Heart right ventricle (tissue), 16 donors: Measurements from ENCODE around the gene TPPP3. TPM values are rescaled to one million over a fixed set of nuclear protein-coding genes. Genes with fewer than 3 reads are reported as not detected.

Source experiments
- ATAC-seq, 8 donors: fragments of 200-7000 bp; cut with Tn5 transposase; one replicate each; pipeline ENCODE4 v1.9.1; 2020; ENCODE audit warnings: mild to moderate bottlenecking in 8 of 8, moderate library complexity in 8 of 8, moderate number of reproducible peaks in 1 of 8
- DNase-seq, 2 donors: peaks; one replicate each; pipeline ENCODE4 v3.0.0-alpha.2; 2020
- H3K27ac ChIP-seq, 10 donors: fragments of 200-600 bp; sonication (generic) in 2 of 10; one replicate each; pipeline versions ENCODE4 v1.5.0 to v1.8.0; 2020 to 2022; ENCODE audit warnings: mild to moderate bottlenecking in 3 of 10
- H3K27me3 ChIP-seq, 7 donors: fragments of 200-600 bp; one replicate each; pipeline ENCODE4 v1.8.0; 2021 to 2022; ENCODE audit warnings: mild to moderate bottlenecking in 2 of 7
- H3K36me3 ChIP-seq, 9 donors: fragments of 200-600 bp; sonication (generic) in 1 of 9; one replicate each; pipeline versions ENCODE4 v1.5.0 to v1.8.0; 2020 to 2022; ENCODE audit warnings: mild to moderate bottlenecking in 2 of 9
- H3K4me1 ChIP-seq, 9 donors: fragments of 200-600 bp; sonication (generic) in 1 of 9; one replicate each; pipeline versions ENCODE4 v1.5.0 to v1.8.0; 2020 to 2022; ENCODE audit warnings: mild to moderate bottlenecking in 4 of 9
- H3K4me3 ChIP-seq, 10 donors: fragments of 200-600 bp; sonication (generic) in 2 of 10; one replicate each; pipeline versions ENCODE4 v1.5.0 to v1.8.0; 2020 to 2022; ENCODE audit warnings: mild to moderate bottlenecking in 7 of 10, moderate library complexity in 2 of 10
- H3K9me3 ChIP-seq, 11 donors: fragments of 200-600 bp in 10 of 11; sonication (generic) in 2 of 11; one replicate each; pipeline versions ENCODE4 v1.5.0 to v1.8.0; 2013 to 2022; ENCODE audit warnings: mild to moderate bottlenecking in 2 of 11, control low read depth in 1 of 11, moderate library complexity in 1 of 11
- CTCF ChIP-seq, 9 donors: fragments of 200-600 bp; sonication (generic) in 2 of 9; IDR thresholded peaks; one replicate each; pipeline versions ENCODE4 v1.5.0 to v1.8.0; 2021 to 2022; ENCODE audit warnings: antibody characterized with exemption in 9 of 9, mild to moderate bottlenecking in 5 of 9, moderate library complexity in 1 of 9
- WGBS, 2 donors: extraction: QIAGEN DNeasy Blood & Tissue Kit; methylation state at CpG; one replicate each; pipeline ENCODE4 v1.1.7; 2013; ENCODE audit warnings: inconsistent platforms in 1 of 2; 5-methylcytosine and 5-hydroxymethylcytosine counted together
- intact Hi-C, 10 donors: fragments of 100-400 bp; cut with DNase I; formaldehyde crosslinking; loops; one replicate each; pipeline versions ENCODE4 v1.11.1 to v1.14.2; 2022
- polyA plus RNA-seq, 2 donors: library from polyadenylated mRNA; stranded (reverse); fragments of 200-250 nt; gene quantifications; one replicate each; pipeline ENCODE4 v1.2.3, GENCODE V29; 2013
- total RNA-seq, 10 donors: library from RNA; stranded (reverse); fragmentation: NEBNext Ultra II Directional in 3 of 10; extraction: Animal tissue kit (Norgen Biotek cat#: 25700) in 3 of 10; gene quantifications; one replicate each; pipeline versions ENCODE4 v1.2.1 to v1.2.4, GENCODE V29; 2021 to 2023
- donor health status: Arrhythmogenic right ventricular cardiomyopathy.
- donor health status: ischemic (EF 13 %, LVEDD 7.1; RV severe dilation, severe dysfunction).
- donor health status: healthy with polysubstance abuse.
- donor health status: DM: no; HTN: yes; CAD: no.
- donor health status: DM: no; HTN: no; CAD: no.
- donor health status: ischemic (EF 25% LVEDD 6.9; RV normal size, moderate dysfunction).
- donor health status: ischemic (EF 25% LVEDD 5.7; RV mildly dilated, moderate dysfunction).
- donor health status: healthy.
- donor health status: DM: yes; HTN: yes; CAD: no.
- donor health status: Ischemic cardiomyopathy.
- donor health status: ischemic (EF 35%, LVEDD 5.7; RV mildly dilated, moderate dysfunction).
- donor health status: nonischemic (EF 11% LVEDD 7.7; RV severe dilation, severe dysfunction).
- donor health status: DM: yes; HTN: yes; CAD: no.
- donor health status: PGD.
- donor health status: ischemic (EF 29% LVEDD 5.4; RV normal size, mild dysfunction).
- donor health status: nonischemic (EF 23%, LVEDD 6.1; RV moderate dilation, normal function).

The TPPP3 gene
- total and polyA plus RNA-seq, 12 donors, result 6.4 to 26.1 (median 9.4) TPM

- H3K36me3 ChIP-seq, result no peaks in the 10 kb centered on the region
- H3K9me3 ChIP-seq, result no peaks in the 10 kb centered on the region
- H3K27ac ChIP-seq, result peak overlapping the region in 3 of 10 donors; percentile 22 to 45 (median 31)
- H3K27me3 ChIP-seq, result peaks cover 0 to 9% (median 0%) of the 10 kb centered on the region in 7 donors
- no peak for ATAC-seq
- DNase-seq, result no peak
- H3K4me1 ChIP-seq, result peaks cover 0 to 33% (median 13%) of the 10 kb centered on the region in 9 donors
- 59 to 63% methylated on average over 6 of the region's 6 CpGs for WGBS, 2 donors
- no peak overlapping the region for H3K4me3 ChIP-seq
- TF ChIP-seq CTCF (IDR thresholded peaks at IDR 0.05), result no peak
- intact Hi-C loops, result loop anchor here in 1 of 10 donors (10.0 kb wide), 1 partner anchor 139 kb away; the partner anchor contains the start of gene PLEKHG4
Observed at GRCh38 chr16:67413978-67414911, 20.9 kb upstream of the TPPP3 start.

- no peak for DNase-seq
- H3K4me1 ChIP-seq, result peaks cover 0 to 39% (median 19%) of the 10 kb centered on the region in 9 donors
- no peak for TF ChIP-seq CTCF (IDR thresholded peaks at IDR 0.05)
- H3K4me3 ChIP-seq, result no peak overlapping the region
- 42 to 51% methylated on average over 2 of the region's 2 CpGs for WGBS, 2 donors
- no peak for ATAC-seq
- peaks cover 0 to 9% (median 0%) of the 10 kb centered on the region in 7 donors for H3K27me3 ChIP-seq
- intact Hi-C loops, result loop anchor here in 1 of 10 donors (10.0 kb wide), 1 partner anchor 137 kb away; the partner anchor contains the start of gene PLEKHG4
- no peaks in the 10 kb centered on the region for H3K36me3 ChIP-seq
- H3K27ac ChIP-seq, result no peak overlapping the region
- no peaks in the 10 kb centered on the region for H3K9me3 ChIP-seq
Observed at GRCh38 chr16:67412294-67412693, 19.0 kb upstream of the TPPP3 start.

GRCh38 chr16:67411339-67411738, 18.0 kb upstream of the TPPP3 start:
- 93 to 95% methylated on average over 3 of the region's 3 CpGs for WGBS, 2 donors
- Histone ChIP-seq H3K9me3 (no peaks in the 10 kb centered on the region), H3K4me1 (peaks cover 4 to 43% (median 22%) of the 10 kb centered on the region in 9 donors), H3K36me3 (no peaks in the 10 kb centered on the region), H3K4me3 (no peak overlapping the region), H3K27ac (no peak overlapping the region), H3K27me3 (peaks cover 0 to 5% (median 0%) of the 10 kb centered on the region in 7 donors)
- no peak for TF ChIP-seq CTCF (IDR thresholded peaks at IDR 0.05)
- intact Hi-C loops, result loop anchor here in 1 of 10 donors (10.0 kb wide), 1 partner anchor 137 kb away; the partner anchor contains the start of gene PLEKHG4
- no peak for DNase-seq
- no peak for ATAC-seq

- intact Hi-C loops, result loop anchor here in 2 of 10 donors (5.0 to 10.0 kb wide), 3 partner anchors 42 to 145 kb away; partner anchors contain the start of gene PLEKHG4 (in 1 of the 2)
- H3K9me3 ChIP-seq, result no peaks in the 10 kb centered on the region
- WGBS, 2 donors, result 85 to 92% methylated on average over 9 of the region's 9 CpGs
- H3K36me3 ChIP-seq, result no peaks in the 10 kb centered on the region
- DNase-seq, result no peak
- H3K4me3 ChIP-seq, result no peak overlapping the region
- no peaks in the 10 kb centered on the region for H3K27me3 ChIP-seq
- H3K27ac ChIP-seq, result no peak overlapping the region
- no peak for ATAC-seq
- peaks cover 11 to 45% (median 27%) of the 10 kb centered on the region in 9 donors for H3K4me1 ChIP-seq
- no peak for TF ChIP-seq CTCF (IDR thresholded peaks at IDR 0.05)
Observed at GRCh38 chr16:67409631-67410030, 16.3 kb upstream of the TPPP3 start.
